ENCODE results near the gene NHSL2.

NHSL2 gene

GRCh38 chrX:72125331-72126047, 214.8 kb downstream of the NHSL2 start:
- no peak for DNase-seq (ENCODE audit: low read depth)
- no peak for TF ChIP-seq CTCF (conservative IDR thresholded peaks at IDR 0.05; ENCODE audit: low read depth, low read length)
- H3K4me3 ChIP-seq (ENCODE audit: low read length): no peak overlapping the region

GRCh38 chrX:72126048-72126415, 215.4 kb downstream of the NHSL2 start:
- DNase-seq (ENCODE audit: low read depth): no peak
- no peak for TF ChIP-seq CTCF (conservative IDR thresholded peaks at IDR 0.05; ENCODE audit: low read depth, low read length)

GRCh38 chrX:72126539-72127140, 216.0 kb downstream of the NHSL2 start:
- peak; percentile 96 for TF ChIP-seq CTCF (conservative IDR thresholded peaks at IDR 0.05; ENCODE audit: low read depth, low read length)
- no peak overlapping the region for H3K4me3 ChIP-seq (ENCODE audit: low read length)
- DNase-seq (ENCODE audit: low read depth): peak; percentile 46

More at GRCh38 chrX:72126048-72126415, 215.4 kb downstream of the NHSL2 start:
- no peak overlapping the region for H3K4me3 ChIP-seq (ENCODE audit: low read length)

- DNase-seq (ENCODE audit: low read depth): no peak
- no peak for TF ChIP-seq CTCF (conservative IDR thresholded peaks at IDR 0.05; ENCODE audit: low read depth, low read length)
- no peak overlapping the region for H3K4me3 ChIP-seq (ENCODE audit: low read length)
Measured at GRCh38 chrX:72127332-72127731, 216.7 kb downstream of the NHSL2 start.

- no peak for TF ChIP-seq CTCF (conservative IDR thresholded peaks at IDR 0.05; ENCODE audit: low read depth, low read length)
- no peak for DNase-seq (ENCODE audit: low read depth)
- H3K4me3 ChIP-seq (ENCODE audit: low read length): no peak overlapping the region
Measured at GRCh38 chrX:72128183-72128834, 217.7 kb downstream of the NHSL2 start.

- peak; percentile 56 for TF ChIP-seq CTCF (conservative IDR thresholded peaks at IDR 0.05; ENCODE audit: low read depth, low read length)
- no peak overlapping the region for H3K4me3 ChIP-seq (ENCODE audit: low read length)
- no peak for DNase-seq (ENCODE audit: low read depth)
Measured at GRCh38 chrX:72128881-72129280, 218.2 kb downstream of the NHSL2 start.

Measured in retinal pigment epithelial cell (primary cell).